Activated CD4-positive, alpha-beta memory T cell treated with anti-CD3 and anti-CD28 coated beads, Interleukin-2, amount 10 ng/mL, durations not matched to agents 7 days and 5 days (primary cell): Measurements from ENCODE around the gene RHOBTB3. TPM values are rescaled to one million over a fixed set of nuclear protein-coding genes. Genes with fewer than 3 reads are reported as not detected.

ENCODE experiments used
- CTCF ChIA-PET: fragments of 350-600 bp; sonication (Branson Sonifier 250); formaldehyde crosslinking; loops from one replicate; lab custom pipeline; 2021; ENCODE audit warnings: antibody characterized with exemption, inconsistent platforms; lab: Charles Lee
- POLR2A ChIA-PET: fragments of 350-600 bp; sonication (Branson Sonifier 250); formaldehyde crosslinking; loops from one replicate; lab custom pipeline; 2021; ENCODE audit warnings: antibody characterized with exemption; lab: Charles Lee
- DNase-seq: peaks from one replicate; pipeline ENCODE4 v3.0.0-alpha.2; 2020
- H3K27ac Mint-ChIP-seq: one replicate; pipeline ENCODE4 v1.8.0; 2021; ENCODE audit warnings: mild to moderate bottlenecking, mixed read lengths
- H3K27me3 Mint-ChIP-seq: one replicate; pipeline ENCODE4 v1.8.0; 2021; ENCODE audit warnings: mixed read lengths
- H3K36me3 Mint-ChIP-seq: one replicate; pipeline ENCODE4 v1.8.0; 2021; ENCODE audit warnings: low read depth, mixed read lengths
- H3K4me1 Mint-ChIP-seq: one replicate; pipeline ENCODE4 v1.8.0; 2021; ENCODE audit warnings: mixed read lengths
- H3K4me3 Mint-ChIP-seq: one replicate; pipeline ENCODE4 v1.8.0; 2021; ENCODE audit warnings: mild to moderate bottlenecking, mixed read lengths
- H3K9me3 Mint-ChIP-seq: one replicate; pipeline ENCODE4 v1.8.0; 2021; ENCODE audit warnings: mixed read lengths
- total RNA-seq, 2 experiments: library from RNA; stranded (reverse); gene quantifications; one replicate each; pipeline ENCODE4 v1.2.3, GENCODE V29; 2021

The RHOBTB3 gene
- total RNA-seq, 2 experiments from 2014 or later: 0.15 TPM; not detected in 1

DNA sequence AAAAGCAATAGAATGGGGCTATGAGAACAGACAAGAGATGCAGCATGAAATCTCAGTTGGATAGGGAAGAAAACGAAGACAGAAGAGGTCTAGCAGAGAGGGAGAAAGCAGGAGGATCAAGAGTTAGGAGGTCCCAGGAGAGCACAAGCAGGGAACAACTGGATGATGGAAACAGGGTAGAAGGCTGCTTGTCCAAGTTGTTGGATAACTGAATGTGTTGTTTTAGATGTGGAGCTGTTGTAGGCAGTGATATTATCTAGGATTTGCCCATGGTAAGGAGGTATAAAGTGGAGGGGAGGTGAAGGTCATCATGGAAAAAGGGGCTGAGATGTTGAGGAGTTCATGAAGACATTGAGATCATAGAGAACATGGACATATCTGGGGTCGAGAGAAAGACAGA, 12.4 kb upstream of the RHOBTB3 start:
- CTCF ChIA-PET: no interaction called here
- POLR2A ChIA-PET: interaction anchor here (1.2 kb wide), 1 partner anchor 116 kb away, joined by 3 read pairs; no protein-coding TSS in a partner anchor
- Mint-ChIP-seq H3K27me3 (peaks cover 27% of the 10 kb centered on the region), H3K4me1 (peaks cover 19% of the 10 kb centered on the region), H3K9me3 (no peaks in the 10 kb centered on the region), H3K4me3 (no peak overlapping the region), H3K36me3 (peaks cover 2% of the 10 kb centered on the region), H3K27ac (no peak overlapping the region)
- no peak for DNase-seq

DNA sequence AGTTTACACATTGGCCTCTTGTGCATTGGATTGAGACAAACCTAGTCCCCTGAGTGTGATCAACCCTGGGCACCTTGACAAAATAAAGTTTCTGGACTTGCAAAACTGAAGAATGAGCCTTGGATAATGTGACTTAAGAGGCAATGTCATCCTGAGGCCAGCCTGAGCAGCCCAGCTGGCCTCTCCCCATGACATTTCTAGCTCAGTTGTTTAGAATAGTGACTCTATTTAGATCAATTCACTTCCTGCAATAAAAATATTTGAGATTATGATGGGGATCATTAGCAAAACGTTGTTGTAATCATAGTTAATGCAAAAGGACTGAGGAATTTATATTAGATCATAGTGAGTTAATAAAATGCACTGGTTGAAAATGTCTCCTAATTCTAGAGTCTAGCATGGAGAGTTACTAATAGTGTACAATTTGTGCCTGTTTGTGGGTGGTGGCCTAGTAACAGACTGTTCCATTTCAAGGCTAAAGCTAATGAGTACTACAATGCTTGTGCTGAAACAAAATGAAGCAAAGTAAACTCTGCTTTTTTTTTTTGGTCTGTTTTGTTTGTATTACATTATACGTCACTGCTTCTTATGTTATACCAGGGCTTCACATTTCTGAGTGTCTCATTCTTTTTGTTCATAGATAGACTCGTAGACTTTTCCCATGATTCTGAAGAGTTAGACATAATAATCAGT, 10.9 kb upstream of the RHOBTB3 start:
- CTCF ChIA-PET: no interaction called here
- Mint-ChIP-seq H3K27ac (no peak overlapping the region), H3K9me3 (no peaks in the 10 kb centered on the region), H3K36me3 (peaks cover 2% of the 10 kb centered on the region), H3K27me3 (peaks cover 31% of the 10 kb centered on the region), H3K4me3 (no peak overlapping the region), H3K4me1 (peaks cover 14% of the 10 kb centered on the region)
- POLR2A ChIA-PET: no interaction called here
- DNase-seq: no peak

- Mint-ChIP-seq H3K27ac (no peak overlapping the region), H3K36me3 (no peaks in the 10 kb centered on the region), H3K9me3 (no peaks in the 10 kb centered on the region), H3K27me3 (peaks cover 33% of the 10 kb centered on the region), H3K4me1 (peaks cover 9% of the 10 kb centered on the region), H3K4me3 (no peak overlapping the region)
- no peak for DNase-seq
- ChIA-PET CTCF (interaction anchor here (0.6 kb wide), 1 partner anchor 136 kb away, joined by 3 read pairs; no protein-coding TSS in a partner anchor), POLR2A (no interaction called here)
Observed at GRCh38 chr5:95721582-95722295, 9.4 kb upstream of the RHOBTB3 start.

DNA sequence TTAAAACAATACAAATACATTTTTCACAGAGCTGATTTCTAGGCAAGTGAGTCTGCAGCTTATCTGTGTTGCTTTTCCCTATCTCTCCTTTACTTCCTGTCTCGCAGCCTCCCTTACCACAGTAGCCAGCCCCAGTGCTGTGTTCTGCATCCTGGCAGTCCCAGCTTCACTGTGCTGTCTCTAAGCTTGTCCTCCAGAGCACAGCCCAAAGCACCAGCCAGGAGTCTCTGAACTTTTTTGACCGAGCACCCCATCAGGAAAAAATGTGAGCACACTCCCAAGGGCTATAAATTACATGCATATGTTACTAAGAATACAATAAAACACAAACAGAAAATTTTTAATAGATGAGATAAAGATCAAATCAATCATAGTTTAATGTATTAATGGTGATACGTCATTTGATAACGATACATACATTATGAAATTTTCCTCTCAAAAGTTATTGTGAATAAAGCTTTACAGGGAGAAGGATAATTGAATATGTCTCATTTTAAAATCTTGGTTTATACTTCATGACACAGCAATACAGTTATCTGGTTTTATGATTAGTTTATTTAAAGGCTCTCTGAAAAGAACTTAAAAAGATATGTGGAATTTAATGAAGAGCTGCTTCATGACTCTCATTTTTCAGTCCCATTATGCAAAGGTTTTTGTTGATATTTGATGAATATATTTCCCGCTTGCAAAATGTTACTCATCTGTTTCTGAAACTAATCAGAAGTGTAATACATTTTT, 7.3 kb upstream of the RHOBTB3 start:
- peaks cover 12% of the 10 kb centered on the region for H3K4me1 Mint-ChIP-seq
- H3K4me3 Mint-ChIP-seq: no peak overlapping the region
- CTCF ChIA-PET: interaction anchor here (1.2 kb wide), 1 partner anchor 58 kb away, joined by 4 read pairs; no protein-coding TSS in a partner anchor
- no peaks in the 10 kb centered on the region for H3K36me3 Mint-ChIP-seq
- no peak overlapping the region for H3K27ac Mint-ChIP-seq
- peaks cover 46% of the 10 kb centered on the region for H3K27me3 Mint-ChIP-seq
- POLR2A ChIA-PET: interaction anchor here (1.2 kb wide), 1 partner anchor 36 kb away, joined by 3 read pairs; no protein-coding TSS in a partner anchor
- no peaks in the 10 kb centered on the region for H3K9me3 Mint-ChIP-seq
- DNase-seq: no peak

GRCh38 chr5:95725071-95725820, 5.9 kb upstream of the RHOBTB3 start:
- Mint-ChIP-seq H3K27me3 (peaks cover 48% of the 10 kb centered on the region), H3K4me3 (no peak overlapping the region), H3K9me3 (no peaks in the 10 kb centered on the region), H3K4me1 (peaks cover 13% of the 10 kb centered on the region), H3K36me3 (peaks cover 3% of the 10 kb centered on the region), H3K27ac (no peak overlapping the region)
- no peak for DNase-seq
- ChIA-PET CTCF (no interaction called here), POLR2A (no interaction called here)

GRCh38 chr5:95725937-95726810, 5.0 kb upstream of the RHOBTB3 start:
- CTCF ChIA-PET: no interaction called here
- POLR2A ChIA-PET: no interaction called here
- H3K9me3 Mint-ChIP-seq: no peaks in the 10 kb centered on the region
- DNase-seq: no peak
- H3K27ac Mint-ChIP-seq: no peak overlapping the region
- no peak overlapping the region for H3K4me3 Mint-ChIP-seq
- peaks cover 18% of the 10 kb centered on the region for H3K4me1 Mint-ChIP-seq
- H3K36me3 Mint-ChIP-seq: peaks cover 4% of the 10 kb centered on the region
- peaks cover 51% of the 10 kb centered on the region for H3K27me3 Mint-ChIP-seq

- Mint-ChIP-seq H3K27me3 (peaks cover 55% of the 10 kb centered on the region), H3K27ac (no peak overlapping the region), H3K4me3 (no peak overlapping the region), H3K4me1 (peaks cover 24% of the 10 kb centered on the region), H3K9me3 (no peaks in the 10 kb centered on the region), H3K36me3 (peaks cover 4% of the 10 kb centered on the region)
- no peak for DNase-seq
- CTCF ChIA-PET: no interaction called here
- POLR2A ChIA-PET: no interaction called here
Observed at GRCh38 chr5:95726811-95727763, 4.0 kb upstream of the RHOBTB3 start.

DNA sequence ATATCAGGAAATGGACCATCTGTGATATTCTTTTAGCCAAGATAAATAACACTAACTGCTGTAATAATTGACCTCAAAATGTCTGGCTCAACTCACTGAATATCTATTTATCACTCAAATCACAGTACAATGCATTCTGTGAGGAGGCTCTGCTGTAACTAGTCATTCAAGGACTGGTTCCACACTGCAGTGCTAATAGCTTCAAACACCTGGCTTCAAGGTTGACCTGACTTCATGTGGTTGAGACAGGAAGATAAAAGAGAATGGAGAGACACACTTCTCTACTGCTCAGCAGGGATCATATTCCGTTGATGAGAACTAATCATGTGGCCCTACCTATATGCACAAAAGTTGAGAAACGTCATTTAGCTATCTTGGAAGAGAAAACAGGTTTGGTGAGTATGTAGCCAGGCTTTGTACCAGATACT, 3.4 kb upstream of the RHOBTB3 start:
- Mint-ChIP-seq H3K27ac (no peak overlapping the region), H3K9me3 (no peaks in the 10 kb centered on the region), H3K27me3 (peaks cover 60% of the 10 kb centered on the region), H3K36me3 (peaks cover 4% of the 10 kb centered on the region), H3K4me3 (no peak overlapping the region), H3K4me1 (peaks cover 26% of the 10 kb centered on the region)
- ChIA-PET POLR2A (no interaction called here), CTCF (no interaction called here)
- no peak for DNase-seq

DNA sequence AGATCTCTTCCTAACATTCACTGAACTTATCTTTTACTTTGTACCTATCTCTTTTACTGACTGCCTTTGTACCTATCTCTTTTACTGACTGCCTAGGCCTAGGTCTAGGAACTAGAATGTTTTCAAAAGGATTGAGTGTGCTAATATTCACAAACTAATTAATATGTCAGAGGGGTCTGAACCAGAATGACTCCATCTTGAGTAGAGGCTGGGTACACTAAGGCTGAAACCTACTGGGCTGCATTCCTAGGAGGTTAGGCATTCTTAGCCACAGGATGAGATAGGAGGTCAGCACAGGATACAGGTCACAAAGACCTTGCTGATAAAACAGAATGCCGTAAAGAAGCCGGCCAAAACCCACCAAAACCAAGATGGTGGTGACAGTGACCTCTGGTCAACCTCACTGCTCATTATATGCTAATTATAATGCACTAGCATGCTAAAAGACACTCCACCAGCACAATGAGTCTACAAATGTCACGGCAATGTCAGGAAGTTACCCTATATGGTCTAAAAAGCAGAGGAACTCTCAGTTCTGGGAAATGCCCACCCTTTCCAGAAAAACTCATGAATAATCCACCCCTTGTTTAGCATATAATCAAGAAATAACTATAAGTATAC, 2.5 kb upstream of the RHOBTB3 start:
- peaks cover 4% of the 10 kb centered on the region for H3K36me3 Mint-ChIP-seq
- DNase-seq: no peak
- CTCF ChIA-PET: no interaction called here
- peaks cover 24% of the 10 kb centered on the region for H3K4me1 Mint-ChIP-seq
- peaks cover 67% of the 10 kb centered on the region for H3K27me3 Mint-ChIP-seq
- H3K4me3 Mint-ChIP-seq: no peak overlapping the region
- H3K27ac Mint-ChIP-seq: no peak overlapping the region
- no peaks in the 10 kb centered on the region for H3K9me3 Mint-ChIP-seq
- POLR2A ChIA-PET: no interaction called here

DNA sequence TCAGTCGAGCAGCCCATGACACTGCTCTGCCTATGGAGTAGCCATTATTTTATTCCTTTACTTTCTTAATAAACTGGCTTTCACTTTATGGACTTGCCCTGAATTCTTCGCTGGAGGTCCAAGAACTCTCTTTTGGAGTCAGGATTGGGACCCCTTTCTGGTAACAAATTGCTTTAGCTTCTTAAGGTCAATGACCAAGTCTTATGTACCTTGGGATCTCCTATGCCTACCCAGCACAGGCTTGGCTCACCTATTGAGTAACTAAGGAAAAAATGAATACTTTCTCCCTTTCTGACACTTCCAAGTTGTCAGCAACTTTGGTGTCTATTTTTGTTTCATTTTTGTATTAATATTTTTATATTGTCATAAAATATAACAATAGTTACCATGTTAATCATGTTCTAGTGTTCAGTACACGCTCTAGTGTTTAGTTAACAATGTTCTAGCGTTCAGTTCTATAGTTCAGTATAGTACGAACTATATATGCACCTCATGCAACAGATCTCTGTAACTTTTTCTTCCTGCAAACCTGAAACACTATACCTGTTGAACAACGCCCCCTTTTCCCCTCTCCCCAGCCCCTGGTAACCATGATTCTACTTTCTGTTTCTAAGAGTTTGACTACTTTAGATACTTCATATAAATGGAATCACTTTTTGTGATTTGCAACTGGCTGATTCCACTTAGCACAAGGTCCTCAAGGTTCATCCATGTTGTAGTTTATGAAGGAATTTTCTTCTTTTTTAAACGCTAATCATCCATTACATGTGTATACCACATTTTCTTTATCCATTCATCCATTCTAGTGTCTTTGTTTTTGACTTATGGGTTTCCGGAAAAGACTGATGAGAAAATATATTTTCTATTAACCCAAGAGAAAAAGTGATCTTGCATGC, 1.8 kb upstream of the RHOBTB3 start:
- POLR2A ChIA-PET: no interaction called here
- Mint-ChIP-seq H3K27me3 (peaks cover 67% of the 10 kb centered on the region), H3K4me3 (no peak overlapping the region), H3K9me3 (no peaks in the 10 kb centered on the region), H3K27ac (no peak overlapping the region), H3K36me3 (peaks cover 4% of the 10 kb centered on the region), H3K4me1 (peaks cover 23% of the 10 kb centered on the region)
- CTCF ChIA-PET: interaction anchor here (1.7 to 1.8 kb wide), 2 partner anchors 65 to 83 kb away, joined by 3 to 6 read pairs; partner anchors contain the start of gene RFESD
- no peak for DNase-seq
